G401 (cell line): ENCODE measurements around the gene GTF3C1. TPM values are rescaled to one million over a fixed set of nuclear protein-coding genes. Genes with fewer than 3 reads are reported as not detected.
"Not testable (repeated sequence)": the region's sequence is repeated elsewhere in the genome, so short reads cannot be mapped to it uniquely, and the experiment has no call there.

Source experiments
- DNase-seq: peaks from one replicate; pipeline ENCODE4 v3.0.0-alpha.2; 2015; ENCODE audit warnings: low spot score
- in situ Hi-C: cut with HindIII; loops from 2 replicates; pipeline ENCODE4 v1.10.0; 2016; ENCODE audit warnings: low sequenced_read_pairs, mixed read lengths
- total RNA-seq: library from RNA; depleted of rRNA; stranded (reverse); fragments of >200 nt; shearing (Covaris generic); gene quantifications from 2 replicates; pipeline ENCODE4 v1.2.3, GENCODE V29; 2014

The GTF3C1 gene
- total RNA-seq, 1 experiment from 2014 or later: 154 TPM

DNA sequence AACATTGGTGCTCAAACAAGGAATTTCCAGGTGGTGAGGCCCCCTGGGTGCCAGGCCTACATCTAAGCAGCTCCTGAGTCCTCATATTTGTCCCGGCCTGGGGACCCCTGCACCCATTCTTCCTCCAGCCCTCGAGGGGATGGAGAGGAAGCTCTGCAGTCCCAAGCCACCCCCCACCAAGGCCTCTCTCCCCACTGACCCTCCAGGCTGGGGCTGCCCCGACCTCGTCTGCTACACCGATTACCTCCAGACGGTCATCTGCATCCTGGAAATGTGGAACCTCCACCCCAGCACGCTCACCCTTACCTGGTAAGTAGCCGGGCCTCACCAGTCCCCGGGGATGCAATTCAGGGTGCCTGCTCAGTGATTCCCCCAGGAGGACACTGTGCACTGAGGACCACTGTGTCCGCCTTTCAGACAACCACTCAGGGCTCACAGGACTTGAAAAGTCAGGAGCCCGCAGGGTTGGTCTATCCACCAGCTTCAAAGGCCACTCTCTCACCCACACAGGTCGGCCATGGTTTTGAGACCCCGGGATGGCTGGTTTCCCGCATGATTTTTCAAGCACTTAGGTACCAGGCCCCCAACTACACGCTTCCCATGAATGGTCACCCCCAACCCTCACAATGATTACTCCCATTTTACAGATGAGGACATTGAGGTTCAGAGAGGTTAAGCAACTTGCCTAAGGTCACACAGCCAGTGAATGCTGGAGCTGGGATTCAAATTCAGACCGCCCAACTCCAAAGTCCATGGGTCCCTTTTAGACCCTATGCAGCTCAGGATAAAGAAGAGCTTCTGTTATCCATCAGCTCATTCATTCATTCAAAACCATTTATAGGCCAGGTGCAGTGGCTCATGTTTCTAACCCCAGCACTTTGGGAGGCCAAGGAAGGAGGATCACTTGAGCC is 115.3 kb downstream of the GTF3C1 start:
- in situ Hi-C loops: no loop called here
- no peak for DNase-seq

DNA sequence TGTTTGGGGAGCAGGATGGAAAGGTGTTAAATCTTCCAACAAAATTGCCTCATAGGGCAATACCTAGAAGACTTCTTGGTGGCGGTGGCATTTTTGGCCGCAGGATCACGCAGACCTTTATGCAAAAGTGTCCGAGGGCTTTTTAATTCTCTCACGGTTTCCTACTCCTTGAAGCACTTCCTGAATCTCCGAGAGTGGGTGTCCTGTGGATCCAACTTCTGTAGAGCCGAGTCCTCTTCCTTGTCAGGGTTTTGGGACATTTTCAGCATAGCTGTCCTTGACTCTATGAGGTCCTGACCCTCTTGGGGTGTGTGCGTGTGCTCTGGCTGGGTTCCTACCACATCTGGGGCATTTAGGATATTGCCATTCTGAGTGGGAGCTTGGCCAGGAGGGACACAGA is 116.1 kb downstream of the GTF3C1 start:
- no peak for DNase-seq
- in situ Hi-C loops: no loop called here

DNA sequence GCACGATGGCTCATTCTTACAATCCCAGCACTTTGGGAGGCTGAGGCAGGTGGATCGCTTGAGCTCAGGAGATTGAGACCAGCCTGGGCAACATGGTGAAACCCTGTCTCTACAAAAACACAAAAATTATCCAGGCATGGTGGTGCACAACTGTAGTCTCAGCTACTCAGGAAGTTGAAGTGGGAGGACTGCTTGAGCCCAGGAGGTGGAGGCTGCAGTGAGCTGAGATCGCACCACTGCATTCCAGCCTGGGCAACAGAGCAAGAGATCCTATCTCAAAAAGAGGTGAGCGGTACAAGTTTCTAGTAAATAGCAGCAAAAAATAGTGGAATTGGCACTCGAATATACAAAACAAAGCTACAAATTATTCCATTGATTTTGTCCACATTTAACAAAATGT is 116.5 kb downstream of the GTF3C1 start:
- in situ Hi-C loops, DNase-seq: not testable (repeated sequence)

DNA sequence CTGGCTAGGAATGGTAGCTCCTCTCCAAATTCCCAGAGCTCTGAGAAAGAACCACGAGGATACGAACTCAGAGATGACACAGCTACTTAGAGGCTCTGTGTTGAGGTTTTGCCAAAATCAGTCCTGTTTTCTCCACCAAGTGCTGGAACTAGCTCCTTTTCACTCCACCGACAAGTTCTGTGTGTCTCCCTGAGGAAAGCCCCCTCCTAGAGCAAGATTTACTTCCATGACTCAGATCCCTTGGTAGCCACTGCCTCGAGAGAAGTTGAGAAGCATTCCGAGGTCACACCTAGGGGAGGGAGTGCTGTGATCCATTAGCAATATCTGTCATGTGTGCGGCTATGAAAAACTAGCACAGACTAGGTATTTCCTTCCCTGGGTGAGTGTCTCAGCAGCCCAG is 117.2 kb downstream of the GTF3C1 start:
- DNase-seq: no peak
- in situ Hi-C loops: no loop called here

DNA sequence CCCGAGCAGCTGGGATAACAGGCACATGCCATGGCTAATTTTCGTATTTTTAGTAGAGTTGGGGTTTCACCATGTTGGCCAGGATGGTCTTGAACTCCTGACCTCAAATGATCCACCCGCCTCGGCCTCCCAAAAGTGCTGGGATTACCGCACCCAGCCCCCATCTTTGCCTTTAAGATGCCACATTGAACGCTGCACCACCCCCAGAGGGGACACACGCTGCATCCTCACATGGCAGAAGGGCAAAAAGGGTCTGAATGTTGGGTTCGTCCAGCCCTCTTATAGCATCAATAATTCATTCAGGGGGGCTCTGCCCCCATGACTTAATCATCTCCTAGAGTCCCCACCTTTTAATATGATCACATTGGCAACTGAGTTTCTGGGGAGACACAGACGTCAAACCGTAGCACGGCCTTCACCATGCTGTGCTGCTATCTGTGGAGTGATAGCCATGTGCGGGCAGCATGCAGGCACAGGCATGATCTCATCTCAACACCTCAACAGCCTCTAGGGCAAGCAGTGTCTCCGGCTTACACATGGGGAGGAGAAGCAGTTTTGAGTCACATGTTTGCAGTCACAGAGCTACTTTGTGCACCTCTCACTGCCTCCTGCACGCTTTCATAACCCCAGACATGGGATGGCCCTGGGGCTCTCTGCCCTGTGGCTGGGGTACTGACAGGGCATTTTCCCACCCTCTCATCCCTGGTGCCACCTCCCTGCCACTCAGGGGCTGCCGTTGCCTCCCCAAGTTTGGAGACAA is 117.8 kb downstream of the GTF3C1 start:
- no peak for DNase-seq
- in situ Hi-C loops: no loop called here

DNA sequence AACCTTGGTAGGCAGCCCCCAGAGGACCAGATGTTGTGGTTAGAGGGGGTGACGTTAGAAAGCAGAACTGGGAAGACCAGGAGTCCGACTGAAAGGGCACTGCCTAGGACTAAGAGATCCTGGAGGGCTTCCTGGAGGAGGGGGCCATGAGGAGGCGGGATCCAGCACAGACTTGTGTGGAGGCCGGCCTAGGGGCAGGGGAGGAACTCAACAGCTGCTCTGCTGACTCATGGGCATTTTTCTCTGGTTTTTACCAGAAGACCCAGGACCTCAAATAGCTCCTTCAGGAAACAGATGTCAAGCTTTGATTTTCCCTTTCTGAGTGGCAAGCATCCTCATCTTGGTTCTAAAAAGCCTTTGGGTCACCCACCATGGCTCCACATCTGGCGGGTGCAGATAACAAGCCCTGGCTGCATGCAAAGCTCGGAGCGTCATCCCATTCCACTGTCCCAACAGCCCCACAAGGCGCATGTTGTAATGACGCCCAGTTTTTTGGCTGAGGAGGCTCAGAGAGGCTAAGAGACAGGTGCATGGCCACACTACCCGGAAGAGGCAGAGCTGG is 118.7 kb downstream of the GTF3C1 start:
- DNase-seq: no peak
- in situ Hi-C loops: no loop called here

DNA sequence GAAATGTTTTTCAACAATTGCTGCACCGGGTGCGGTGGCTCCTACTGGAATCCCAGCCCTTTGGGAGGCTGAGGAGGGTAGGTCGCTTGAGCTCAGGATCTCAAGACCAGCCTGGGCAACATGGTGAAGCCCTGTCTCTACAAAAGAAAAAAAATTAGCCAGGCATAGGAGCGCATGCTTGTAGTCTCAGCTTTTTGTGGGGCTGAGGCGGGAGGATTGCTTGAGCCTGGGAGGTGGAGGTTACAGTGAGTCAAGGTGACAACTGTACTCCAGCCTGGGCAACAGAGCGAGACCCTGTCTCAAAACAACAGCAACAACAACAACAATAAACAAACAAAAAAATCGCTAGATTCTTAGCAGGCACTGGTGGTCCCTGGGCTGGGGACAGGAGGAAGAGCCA is 119.2 kb downstream of the GTF3C1 start:
- in situ Hi-C loops: no loop called here
- no peak for DNase-seq

DNA sequence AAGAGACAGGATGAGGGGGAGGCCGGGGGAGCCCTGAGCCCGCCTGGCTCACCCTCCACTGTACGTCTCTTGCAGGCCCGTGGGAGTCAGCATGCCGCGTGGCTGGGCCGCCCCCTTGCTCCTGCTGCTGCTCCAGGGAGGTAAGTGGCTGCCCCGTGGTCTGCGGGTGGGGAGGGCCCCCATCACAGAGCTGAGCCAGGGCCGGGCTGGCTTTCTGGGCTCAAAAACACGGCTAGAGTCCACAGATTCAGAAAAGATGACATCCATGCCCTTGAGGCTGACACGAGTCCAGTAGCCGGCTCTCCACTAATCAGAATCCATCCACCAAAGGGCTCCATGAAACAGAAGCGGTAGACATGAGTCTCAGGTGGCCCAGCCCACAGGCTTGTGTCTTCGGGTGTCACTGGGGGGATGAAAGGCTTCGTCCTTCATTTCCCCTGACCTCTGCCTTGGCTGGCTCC is 119.7 kb downstream of the GTF3C1 start:
- in situ Hi-C loops: no loop called here
- DNase-seq: no peak

DNA sequence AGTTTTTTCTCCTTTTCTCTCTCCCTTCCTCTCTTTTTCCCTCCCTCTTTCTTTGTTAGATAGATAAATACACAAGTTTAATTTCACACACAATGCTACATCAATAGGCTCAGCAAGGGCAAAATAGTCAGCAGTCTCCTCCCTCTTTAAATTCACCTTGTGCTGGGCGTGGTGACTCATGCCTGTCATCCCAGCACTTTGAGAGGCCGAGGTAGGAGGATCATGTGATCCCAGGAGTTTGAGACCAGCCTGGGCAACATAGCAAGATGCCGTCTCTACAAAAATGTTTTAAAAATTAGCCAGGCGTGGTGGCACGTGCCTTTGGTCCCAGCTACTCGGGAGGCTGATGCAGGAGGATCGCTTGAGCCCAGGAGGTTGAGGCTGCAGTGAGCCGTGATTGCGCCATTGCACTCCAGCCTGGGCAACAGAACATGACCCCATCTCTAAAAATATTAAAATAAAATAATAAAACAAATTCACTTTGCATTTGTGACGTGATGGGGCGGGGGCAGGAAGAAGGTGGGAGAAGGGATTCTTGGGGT is 120.3 kb downstream of the GTF3C1 start:
- in situ Hi-C loops: no loop called here
- no peak for DNase-seq

DNA sequence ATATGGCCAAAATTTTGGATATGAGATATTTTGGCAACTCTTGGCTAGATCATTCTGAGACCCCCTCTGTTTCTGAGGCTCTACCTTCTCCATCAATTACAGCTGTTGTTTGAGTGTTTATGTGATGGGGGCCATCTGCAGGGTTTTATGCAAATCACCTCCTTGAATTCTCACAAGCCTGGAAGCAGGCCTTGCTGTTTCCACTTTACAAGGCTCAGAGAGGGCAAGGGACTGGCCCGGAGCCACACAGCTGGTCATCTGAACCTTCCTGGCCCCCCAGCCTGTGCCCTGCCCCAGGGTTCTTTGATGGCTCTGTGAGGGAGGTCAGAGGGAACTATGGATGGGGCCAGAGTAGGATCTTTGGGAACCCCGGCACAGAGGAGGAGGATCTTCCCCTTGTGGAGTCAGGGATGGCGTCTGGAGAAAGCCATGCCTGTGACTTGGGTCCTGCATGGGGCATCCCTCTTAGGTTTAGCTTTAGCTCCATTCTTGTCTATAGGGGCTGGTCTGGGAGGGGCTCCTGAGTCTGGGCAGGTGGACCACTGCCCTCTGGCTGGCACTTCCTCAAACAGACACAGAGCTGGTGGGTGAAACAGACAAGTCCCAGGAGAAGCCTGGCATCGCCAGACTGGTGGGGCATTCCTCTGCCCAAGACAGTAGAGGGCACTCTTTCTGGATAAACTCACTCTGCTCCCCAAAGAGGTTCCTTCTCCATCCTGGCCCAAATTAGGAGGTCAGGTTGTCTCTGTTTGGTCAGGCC is 121.5 kb downstream of the GTF3C1 start:
- DNase-seq: no peak
- in situ Hi-C loops: no loop called here

DNA sequence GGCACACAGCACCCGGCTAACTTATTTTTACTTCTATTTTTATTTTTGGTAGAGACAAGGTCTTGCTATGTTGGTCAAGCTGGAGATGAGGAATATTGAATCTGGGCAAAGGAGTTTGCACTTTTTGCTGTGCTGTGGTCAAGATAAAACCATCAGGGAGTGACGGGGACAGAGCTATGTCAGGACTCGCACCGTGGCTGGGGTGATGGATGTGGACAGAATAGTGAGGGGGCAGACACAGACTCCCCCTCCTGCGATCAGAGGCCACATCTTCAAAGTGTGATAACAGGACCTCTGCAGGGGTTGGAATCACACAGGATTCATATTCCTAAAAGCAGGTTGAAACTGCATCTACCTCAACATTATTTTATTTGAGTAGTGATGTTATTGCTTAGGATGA is 122.2 kb downstream of the GTF3C1 start:
- DNase-seq: no peak
- in situ Hi-C loops: no loop called here

DNA sequence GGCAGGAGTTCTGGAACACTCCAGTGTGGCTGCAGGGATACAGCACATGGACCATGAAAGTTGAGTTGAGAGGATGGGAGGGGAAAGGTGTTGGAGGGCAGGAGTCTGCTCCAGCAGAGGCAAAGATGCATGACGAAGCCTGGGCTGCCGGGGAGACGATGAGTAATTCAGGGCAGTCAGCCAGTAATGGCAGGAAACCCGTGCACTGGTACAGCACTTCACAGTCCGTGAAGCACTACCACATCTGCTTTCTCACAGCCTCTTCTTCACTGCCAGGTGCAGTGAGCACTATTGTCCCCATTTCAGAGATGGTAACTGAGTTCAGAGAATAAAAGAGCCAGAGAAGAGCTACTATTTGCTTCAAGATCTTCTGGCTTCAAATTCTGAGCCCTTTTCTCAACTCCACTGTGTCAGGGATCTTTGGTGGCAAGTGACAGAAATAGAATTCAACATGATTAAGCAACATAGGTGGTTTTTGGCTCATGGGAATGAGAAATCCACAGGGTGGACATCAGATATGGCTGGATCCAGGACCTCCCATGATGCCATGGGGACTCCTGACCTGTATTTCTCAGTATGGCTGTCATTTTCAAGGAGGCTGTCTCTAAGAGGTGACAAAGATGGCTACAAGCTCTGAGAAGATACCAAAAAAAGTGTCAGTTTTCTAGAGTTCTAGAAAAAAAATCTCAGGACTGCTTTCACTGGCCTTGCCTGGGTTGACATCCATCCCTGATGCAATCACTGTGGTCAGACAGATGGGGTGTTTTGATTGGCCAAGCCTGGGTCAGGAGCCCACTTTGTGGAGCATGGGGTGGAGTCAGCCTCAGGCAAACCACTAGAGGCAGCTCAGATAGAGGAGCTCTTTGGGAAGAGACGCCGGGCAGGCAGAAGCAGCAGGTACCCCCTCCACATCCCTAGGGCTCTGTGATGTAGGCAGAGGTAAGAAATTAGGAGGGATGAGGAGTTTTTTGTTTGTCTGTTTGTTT is 123.0 kb downstream of the GTF3C1 start:
- in situ Hi-C loops: no loop called here
- DNase-seq: no peak

DNA sequence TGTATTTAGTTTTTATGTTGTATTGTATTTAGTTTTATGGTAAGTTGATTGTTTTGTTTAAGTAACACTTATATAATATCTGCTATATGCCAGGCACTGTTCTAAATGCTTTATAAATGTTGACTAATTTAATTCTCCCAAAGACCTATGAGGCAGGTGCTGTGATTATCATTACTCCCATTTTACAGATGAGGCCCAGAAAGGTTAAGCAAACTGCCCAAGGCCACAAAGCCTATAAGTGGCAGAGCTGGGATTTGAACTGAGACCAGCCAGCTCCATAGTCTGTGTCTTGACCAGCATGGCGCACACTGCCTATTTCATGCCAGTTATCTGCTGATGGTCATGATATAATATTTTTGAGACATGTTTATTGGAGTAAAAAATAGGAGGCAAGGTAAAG is 123.8 kb downstream of the GTF3C1 start:
- DNase-seq: no peak
- in situ Hi-C loops: no loop called here

DNA sequence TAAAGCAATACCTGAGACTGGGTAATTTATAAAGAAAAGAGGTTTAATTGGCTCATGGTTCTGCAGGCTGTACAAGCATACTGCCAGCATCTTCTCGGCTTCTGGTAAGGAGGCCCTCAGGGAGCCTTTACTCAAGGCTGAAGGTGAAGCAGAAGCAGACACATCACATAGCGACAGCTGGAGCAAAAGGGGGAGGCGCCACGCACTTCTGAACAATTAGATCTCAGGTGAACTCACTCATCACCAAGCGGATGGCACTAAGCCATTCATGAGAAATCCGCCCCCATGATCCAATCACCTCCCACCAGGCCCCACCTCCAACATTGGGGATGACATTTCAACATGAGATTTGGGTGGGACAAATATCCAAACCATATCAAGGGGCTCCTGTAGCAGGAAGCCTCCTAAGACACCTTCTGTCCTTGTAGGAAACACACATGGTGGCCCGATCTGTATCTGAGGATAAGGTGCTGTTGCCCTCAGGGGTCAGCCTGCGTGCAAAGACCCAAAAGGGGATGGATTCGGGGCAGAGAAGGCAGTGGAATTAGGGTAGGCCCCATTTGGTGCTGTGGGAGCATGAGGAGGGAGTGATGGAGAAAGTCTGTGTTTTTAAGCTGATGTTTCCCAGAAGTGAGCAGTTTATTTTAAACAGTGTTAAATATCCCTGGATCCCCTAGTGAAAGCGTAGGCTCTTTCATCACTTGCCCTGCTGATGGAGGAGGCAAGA is 124.8 kb downstream of the GTF3C1 start:
- in situ Hi-C loops: no loop called here
- no peak for DNase-seq

DNA sequence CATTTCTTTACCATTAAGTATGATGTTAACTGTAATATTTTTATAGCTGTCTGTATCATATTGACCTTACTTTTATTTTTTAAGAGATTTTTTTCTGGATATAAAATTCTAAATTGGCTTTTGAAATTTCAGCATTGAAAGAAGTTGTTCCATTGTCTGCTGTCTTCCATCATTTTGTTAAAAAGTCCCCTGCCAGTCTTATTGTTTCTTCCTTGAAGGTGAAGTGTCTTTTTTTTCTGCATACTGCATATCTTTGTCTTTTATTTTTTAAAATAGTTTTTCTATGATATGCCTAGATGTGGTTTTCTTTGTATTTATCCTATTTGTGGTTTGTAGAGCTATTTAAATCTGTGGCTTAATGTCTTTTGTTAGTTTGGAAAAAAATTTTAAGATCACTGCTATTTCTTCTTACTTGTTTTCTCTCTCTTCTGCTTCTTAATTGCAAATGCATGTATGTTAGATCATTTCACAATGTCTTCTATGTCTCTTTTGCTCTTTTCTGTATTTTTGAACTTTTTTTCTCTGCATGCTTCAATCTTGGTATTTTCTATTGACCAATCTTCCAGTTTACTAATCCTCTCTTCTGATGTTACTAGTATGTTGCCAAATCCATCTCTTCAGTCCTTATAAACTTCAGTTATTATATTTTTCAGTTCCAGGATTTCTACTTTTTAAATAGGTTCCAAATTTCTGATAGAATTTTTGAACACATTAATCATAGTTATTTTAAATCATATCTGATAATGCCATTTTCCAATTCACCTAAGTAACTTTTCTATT is 127.6 kb downstream of the GTF3C1 start:
- no peak for DNase-seq
- in situ Hi-C loops: no loop called here

DNA sequence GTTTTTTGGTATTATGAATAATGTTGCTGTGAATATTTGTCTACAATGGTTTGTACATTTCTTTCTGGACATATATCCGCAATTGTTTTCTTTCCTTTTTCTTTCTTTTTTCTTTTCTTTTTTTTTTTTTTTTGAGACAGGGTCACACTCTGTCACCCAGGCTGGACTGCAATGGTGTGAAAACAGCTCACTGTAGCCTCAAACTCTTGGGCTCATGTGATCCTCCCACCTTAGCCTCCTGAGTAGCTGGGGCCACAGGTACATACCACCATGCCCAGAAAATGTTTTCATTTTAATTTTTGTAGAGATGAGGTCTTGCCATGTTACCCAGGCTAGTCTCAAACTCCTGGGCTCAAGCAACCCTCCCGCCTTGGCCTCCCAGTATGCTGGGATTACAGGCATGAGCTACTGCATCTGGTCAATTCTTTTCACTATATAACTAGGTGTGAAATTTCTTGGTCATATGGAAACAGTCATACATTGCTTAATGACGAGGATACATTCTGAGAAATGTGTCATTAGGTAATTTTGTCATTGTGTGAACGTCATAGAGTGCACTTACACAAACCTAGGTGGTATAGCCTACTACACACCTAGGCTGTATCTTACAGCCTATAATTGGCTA is 132.6 kb downstream of the GTF3C1 start:
- DNase-seq: no peak
- in situ Hi-C loops: no loop called here
